ENCODE results near the gene GPR143. TPM values are rescaled to one million over a fixed set of nuclear protein-coding genes. Genes with fewer than 3 reads are reported as not detected.

Gene GPR143
- total RNA-seq, 1 experiment from 2014 or later, result 1.2 TPM

DNA sequence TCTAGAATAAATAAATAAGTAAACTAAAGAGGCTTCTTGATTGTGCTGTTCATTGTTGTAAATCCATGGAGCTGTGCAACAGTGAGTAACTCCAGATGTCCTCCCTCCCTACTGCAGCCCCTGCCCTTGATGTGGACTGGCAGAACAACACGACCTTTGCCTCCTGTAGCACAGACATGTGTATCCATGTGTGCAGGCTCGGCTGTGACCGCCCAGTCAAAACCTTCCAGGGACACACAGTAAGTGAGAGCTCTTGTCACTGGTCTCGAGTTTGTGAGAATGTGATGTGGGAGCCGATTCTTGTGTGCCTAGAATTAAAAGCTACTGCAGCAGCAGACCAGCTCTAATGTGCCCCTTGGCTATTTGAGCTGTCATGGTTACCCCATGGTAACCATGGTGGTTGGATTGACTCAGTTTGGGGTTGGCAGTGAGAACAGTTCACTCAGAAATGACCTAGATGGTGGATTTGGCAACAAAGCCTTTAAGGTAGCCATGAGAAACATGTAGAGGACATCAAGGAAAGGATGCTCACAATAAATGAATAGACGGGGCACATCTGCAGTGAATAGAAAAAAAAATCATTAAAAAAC is 60.7 kb downstream of the GPR143 start:
- H3K9me3 ChIP-seq (ENCODE audit: low read depth, low read length, poor library complexity, severe bottlenecking), result no peaks in the 10 kb centered on the region
- POLR2A ChIA-PET (ENCODE audit: low non-redundant PET), result no interaction called here
- no peak for DNase-seq (ENCODE audit: low spot score)
- H3K4me3 ChIP-seq (ENCODE audit: low read depth, low read length, poor library complexity, severe bottlenecking), result no peak overlapping the region
- H3K36me3 ChIP-seq (ENCODE audit: insufficient read depth, low read length, poor library complexity, severe bottlenecking), result peaks cover 6% of the 10 kb centered on the region
- TF ChIP-seq EZH2 (IDR thresholded peaks at IDR 0.05; ENCODE audit: borderline replicate concordance, low read depth, low read length, poor library complexity, severe bottlenecking), result no peak
- TF ChIP-seq, protein P1, sequence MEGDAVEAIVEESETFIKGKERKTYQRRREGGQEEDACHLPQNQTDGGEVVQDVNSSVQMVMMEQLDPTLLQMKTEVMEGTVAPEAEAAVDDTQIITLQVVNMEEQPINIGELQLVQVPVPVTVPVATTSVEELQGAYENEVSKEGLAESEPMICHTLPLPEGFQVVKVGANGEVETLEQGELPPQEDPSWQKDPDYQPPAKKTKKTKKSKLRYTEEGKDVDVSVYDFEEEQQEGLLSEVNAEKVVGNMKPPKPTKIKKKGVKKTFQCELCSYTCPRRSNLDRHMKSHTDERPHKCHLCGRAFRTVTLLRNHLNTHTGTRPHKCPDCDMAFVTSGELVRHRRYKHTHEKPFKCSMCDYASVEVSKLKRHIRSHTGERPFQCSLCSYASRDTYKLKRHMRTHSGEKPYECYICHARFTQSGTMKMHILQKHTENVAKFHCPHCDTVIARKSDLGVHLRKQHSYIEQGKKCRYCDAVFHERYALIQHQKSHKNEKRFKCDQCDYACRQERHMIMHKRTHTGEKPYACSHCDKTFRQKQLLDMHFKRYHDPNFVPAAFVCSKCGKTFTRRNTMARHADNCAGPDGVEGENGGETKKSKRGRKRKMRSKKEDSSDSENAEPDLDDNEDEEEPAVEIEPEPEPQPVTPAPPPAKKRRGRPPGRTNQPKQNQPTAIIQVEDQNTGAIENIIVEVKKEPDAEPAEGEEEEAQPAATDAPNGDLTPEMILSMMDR (conservative IDR thresholded peaks at IDR 0.05; ENCODE audit: low read depth, low read length), result no peak
- no peaks in the 10 kb centered on the region for H3K27me3 ChIP-seq (replicated peaks; ENCODE audit: insufficient read depth, low read depth, low read length, poor library complexity)
- H3K27ac ChIP-seq (ENCODE audit: low read depth, low read length, poor library complexity, severe bottlenecking), result no peak overlapping the region
- intact Hi-C loops (cut with micrococcal nuclease; ENCODE audit: unreplicated experiment), result loop anchor here (5.0 to 10.0 kb wide), 2 partner anchors 243 to 360 kb away; no protein-coding TSS in a partner anchor
- CTCF ChIA-PET, result no interaction called here
- BruUV-seq (replicated peaks), result no TSS peak
- no peaks in the 10 kb centered on the region for H3K4me1 ChIP-seq (ENCODE audit: insufficient read depth, low read length, poor library complexity, severe bottlenecking)

DNA sequence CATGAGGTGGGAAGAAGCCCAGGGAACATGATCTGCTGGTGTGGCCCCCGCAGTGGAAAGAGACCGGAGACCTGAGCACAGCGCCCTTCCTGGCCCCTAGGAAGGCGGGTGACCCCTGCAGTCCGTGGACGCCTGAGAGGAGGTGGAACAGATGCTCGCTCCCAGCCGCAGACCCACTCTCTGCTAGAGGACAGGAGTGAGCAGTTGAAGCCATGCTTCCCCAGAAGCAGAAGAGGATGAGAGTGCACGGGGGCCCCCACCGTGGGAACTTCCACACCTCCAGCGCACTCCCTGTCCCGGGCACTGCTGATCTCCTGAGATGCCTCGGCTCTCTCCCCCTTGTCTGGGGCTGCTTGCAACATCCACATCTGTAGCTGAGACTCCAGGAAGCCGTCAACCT is 62.2 kb downstream of the GPR143 start:
- Histone ChIP-seq H3K27ac (ENCODE audit: low read depth, low read length, poor library complexity, severe bottlenecking) (no peak overlapping the region), H3K27me3 (replicated peaks; ENCODE audit: insufficient read depth, low read depth, low read length, poor library complexity) (no peaks in the 10 kb centered on the region), H3K4me3 (ENCODE audit: low read depth, low read length, poor library complexity, severe bottlenecking) (no peak overlapping the region), H3K36me3 (ENCODE audit: insufficient read depth, low read length, poor library complexity, severe bottlenecking) (no peaks in the 10 kb centered on the region), H3K4me1 (ENCODE audit: insufficient read depth, low read length, poor library complexity, severe bottlenecking) (no peaks in the 10 kb centered on the region), H3K9me3 (ENCODE audit: low read depth, low read length, poor library complexity, severe bottlenecking) (no peaks in the 10 kb centered on the region)
- CTCF ChIA-PET, result no interaction called here
- no TSS peak for BruUV-seq (replicated peaks)
- no peak for DNase-seq (ENCODE audit: low spot score)
- intact Hi-C loops (cut with micrococcal nuclease; ENCODE audit: unreplicated experiment), result loop anchor here (10.0 kb wide), 1 partner anchor 359 kb away; no protein-coding TSS in a partner anchor
- TF ChIP-seq, protein P1 (conservative IDR thresholded peaks at IDR 0.05; ENCODE audit: low read depth, low read length), result no peak
- no peak for TF ChIP-seq EZH2 (IDR thresholded peaks at IDR 0.05; ENCODE audit: borderline replicate concordance, low read depth, low read length, poor library complexity, severe bottlenecking)
- POLR2A ChIA-PET (ENCODE audit: low non-redundant PET), result no interaction called here

DNA sequence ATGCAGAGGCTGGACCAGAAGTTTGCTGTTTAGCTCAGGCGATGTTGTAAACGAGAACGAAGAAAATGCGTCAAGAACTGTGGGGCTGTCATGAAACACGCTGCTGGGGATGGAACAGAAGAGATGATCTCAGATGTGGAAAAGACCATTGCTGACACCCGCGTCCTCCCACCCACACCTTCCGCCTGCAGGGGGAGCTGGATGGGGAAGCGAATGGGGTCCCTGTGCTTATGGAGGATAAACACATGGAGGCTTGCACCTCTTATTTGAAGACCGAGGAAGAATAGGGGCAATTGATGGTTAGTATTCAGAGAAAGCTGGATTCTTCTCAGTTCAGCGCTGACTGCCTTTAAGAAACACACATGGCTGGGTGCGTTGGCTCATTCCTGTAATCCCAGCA is 63.9 kb downstream of the GPR143 start:
- Histone ChIP-seq H3K27me3 (replicated peaks; ENCODE audit: insufficient read depth, low read depth, low read length, poor library complexity) (no peaks in the 10 kb centered on the region), H3K36me3 (ENCODE audit: insufficient read depth, low read length, poor library complexity, severe bottlenecking) (no peaks in the 10 kb centered on the region), H3K4me3 (ENCODE audit: low read depth, low read length, poor library complexity, severe bottlenecking) (no peak overlapping the region), H3K4me1 (ENCODE audit: insufficient read depth, low read length, poor library complexity, severe bottlenecking) (no peaks in the 10 kb centered on the region), H3K9me3 (ENCODE audit: low read depth, low read length, poor library complexity, severe bottlenecking) (no peaks in the 10 kb centered on the region), H3K27ac (ENCODE audit: low read depth, low read length, poor library complexity, severe bottlenecking) (no peak overlapping the region)
- DNase-seq (ENCODE audit: low spot score), result no peak
- no TSS peak for BruUV-seq (replicated peaks)
- ChIA-PET POLR2A (ENCODE audit: low non-redundant PET) (no interaction called here), CTCF (no interaction called here)
- intact Hi-C loops (cut with micrococcal nuclease; ENCODE audit: unreplicated experiment), result loop anchor here (10.0 kb wide), 1 partner anchor 357 kb away; no protein-coding TSS in a partner anchor
- TF ChIP-seq, protein P1 (conservative IDR thresholded peaks at IDR 0.05; ENCODE audit: low read depth, low read length), result no peak
- no peak for TF ChIP-seq EZH2 (IDR thresholded peaks at IDR 0.05; ENCODE audit: borderline replicate concordance, low read depth, low read length, poor library complexity, severe bottlenecking)

Measured in A673 (cell line).